Thyroid gland (tissue), 4 donors: Measurements from ENCODE around the gene KCTD1. TPM values are rescaled to one million over a fixed set of nuclear protein-coding genes. Genes with fewer than 3 reads are reported as not detected.

Experiments used
- DNase-seq, 2 donors: peaks; one replicate each; pipeline ENCODE4 v3.0.0-alpha.2; 2019
- H3K27ac ChIP-seq, 3 donors: fragments of 200-600 bp; sonication (generic); 1 replicate in 2 of 3; 2 replicates in 1 of 3; pipeline ENCODE4 v1.5.1; 2016 to 2019; ENCODE audit warnings: mild to moderate bottlenecking in 1 of 3, moderate library complexity in 1 of 3
- H3K27me3 ChIP-seq: fragments of 200-600 bp; sonication (generic); one replicate; pipeline ENCODE4 v1.5.1; 2019
- H3K36me3 ChIP-seq, 2 donors: fragments of 200-600 bp; sonication (generic); one replicate each; pipeline ENCODE4 v1.5.1; 2016 to 2019
- H3K4me1 ChIP-seq, 2 donors: fragments of 200-600 bp; sonication (generic); one replicate each; pipeline ENCODE4 v1.5.1; 2017 to 2019
- H3K4me3 ChIP-seq, 3 donors: fragments of 200-600 bp; sonication (generic); replicated peaks in 1 of 3; 1 replicate in 2 of 3; 2 replicates in 1 of 3; pipeline ENCODE4 v1.5.1; 2016; ENCODE audit warnings: mild to moderate bottlenecking in 1 of 3
- H3K9me3 ChIP-seq: fragments of 200-600 bp; sonication (generic); one replicate; pipeline ENCODE4 v1.5.1; 2017
- CTCF ChIP-seq, 6 experiments: fragments of 200-600 bp in 3 of 6; fragments of 450-650 bp in 3 of 6; sonication (generic) in 3 of 6; IDR thresholded peaks; one replicate each; pipeline ENCODE4 v1.5.1; 2016 to 2019; ENCODE audit warnings: antibody characterized with exemption in 6 of 6, mild to moderate bottlenecking in 2 of 6, inconsistent platforms in 1 of 6, moderate library complexity in 1 of 6
- POLR2A ChIP-seq, 2 donors: fragments of 450-650 bp; IDR thresholded peaks; one replicate each; pipeline ENCODE4 v1.6.1; 2017; ENCODE audit warnings: antibody characterized with exemption in 2 of 2, mild to moderate bottlenecking in 2 of 2, moderate library complexity in 1 of 2
- WGBS, 2 donors: methylation state at CpG; one replicate each; pipeline ENCODE4 v1.1.5; 2017; 5-methylcytosine and 5-hydroxymethylcytosine counted together
- intact Hi-C: fragments of 100-400 bp; cut with DNase I; formaldehyde crosslinking; loops from one replicate; pipeline ENCODE4 v1.15.1; 2023
- total RNA-seq, 4 donors: library from RNA; depleted of rRNA; stranded (reverse); fragments of >200 nt; gene quantifications; one replicate each; pipeline ENCODE4 v1.2.3, GENCODE V29; 2016

Gene KCTD1
- total RNA-seq, 4 donors from 2014 or later: 25.9 to 66.0 (median 34.2) TPM

GRCh38 chr18:26510337-26510736 is 38.0 kb downstream of the KCTD1 start:
- Histone ChIP-seq H3K27ac (no peak overlapping the region), H3K9me3 (no peaks in the 10 kb centered on the region), H3K27me3 (no peaks in the 10 kb centered on the region), H3K4me1 (peaks cover 0 to 5% of the 10 kb centered on the region in 2 donors), H3K4me3 (no peak overlapping the region), H3K36me3 (no peaks in the 10 kb centered on the region)
- DNase-seq: no peak
- 73 to 86% methylated on average over 3 of the region's 3 CpGs for WGBS, 2 donors
- intact Hi-C loops: no loop called here
- TF ChIP-seq CTCF (IDR thresholded peaks at IDR 0.05) (no peak), POLR2A (IDR thresholded peaks at IDR 0.05) (no peak)

GRCh38 chr18:26506012-26506411 is 42.3 kb downstream of the KCTD1 start:
- Histone ChIP-seq H3K36me3 (no peaks in the 10 kb centered on the region), H3K27ac (no peak overlapping the region), H3K4me1 (peaks cover 0 to 5% of the 10 kb centered on the region in 2 donors), H3K9me3 (no peaks in the 10 kb centered on the region), H3K27me3 (no peaks in the 10 kb centered on the region), H3K4me3 (no peak overlapping the region)
- TF ChIP-seq POLR2A (IDR thresholded peaks at IDR 0.05): no peak
- TF ChIP-seq CTCF (IDR thresholded peaks at IDR 0.05): no peak
- intact Hi-C loops: no loop called here
- WGBS, 2 donors: 90 to 91% methylated on average over 8 of the region's 8 CpGs
- no peak for DNase-seq

DNA sequence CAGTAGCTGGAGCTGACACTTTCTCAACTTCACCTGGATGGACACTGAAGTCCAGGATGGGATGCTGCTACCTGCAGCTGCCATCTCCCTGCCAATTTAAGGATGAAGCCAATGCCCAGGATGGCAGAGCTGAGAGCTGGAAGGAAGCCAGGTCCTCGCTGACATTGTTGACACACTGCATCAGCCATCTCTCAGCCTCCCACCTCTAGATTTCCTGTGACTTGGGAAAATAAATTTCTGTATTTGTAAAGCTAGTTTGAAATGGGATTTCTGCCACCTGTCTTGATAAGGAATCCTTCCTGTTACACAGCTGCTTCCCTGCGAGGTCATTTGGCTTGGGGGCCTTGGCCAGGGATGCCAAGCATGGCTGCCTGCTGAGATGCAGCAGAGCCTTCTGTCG is 43.5 kb downstream of the KCTD1 start:
- Histone ChIP-seq H3K27me3 (no peaks in the 10 kb centered on the region), H3K4me1 (peaks cover 0 to 5% of the 10 kb centered on the region in 2 donors), H3K9me3 (no peaks in the 10 kb centered on the region), H3K4me3 (no peak overlapping the region), H3K27ac (no peak overlapping the region), H3K36me3 (no peaks in the 10 kb centered on the region)
- no peak for DNase-seq
- intact Hi-C loops: no loop called here
- 58 to 62% methylated on average over 3 of the region's 3 CpGs for WGBS, 2 donors
- TF ChIP-seq CTCF (IDR thresholded peaks at IDR 0.05): no peak
- TF ChIP-seq POLR2A (IDR thresholded peaks at IDR 0.05): no peak

DNA sequence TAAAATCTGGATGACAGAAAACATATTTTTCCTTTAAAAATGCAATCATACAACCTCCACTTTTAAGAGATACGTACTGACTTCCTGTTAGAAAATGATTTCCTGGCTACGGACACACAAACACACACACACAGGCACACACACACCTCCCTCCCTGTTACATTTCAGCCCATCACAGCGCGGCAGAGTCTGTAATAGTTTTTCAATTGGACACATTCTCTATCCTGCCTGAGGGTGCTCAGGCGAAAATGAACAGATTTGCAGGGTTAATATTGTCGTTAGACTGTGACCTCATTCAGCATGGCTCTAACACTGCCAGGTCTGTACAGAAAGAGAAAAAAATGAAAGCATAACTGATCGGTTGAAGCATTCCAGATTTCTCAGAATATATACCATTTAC is 45.0 kb downstream of the KCTD1 start:
- no peak for TF ChIP-seq CTCF (IDR thresholded peaks at IDR 0.05)
- no peak for TF ChIP-seq POLR2A (IDR thresholded peaks at IDR 0.05)
- Histone ChIP-seq H3K27ac (no peak overlapping the region), H3K4me3 (no peak overlapping the region)

DNA sequence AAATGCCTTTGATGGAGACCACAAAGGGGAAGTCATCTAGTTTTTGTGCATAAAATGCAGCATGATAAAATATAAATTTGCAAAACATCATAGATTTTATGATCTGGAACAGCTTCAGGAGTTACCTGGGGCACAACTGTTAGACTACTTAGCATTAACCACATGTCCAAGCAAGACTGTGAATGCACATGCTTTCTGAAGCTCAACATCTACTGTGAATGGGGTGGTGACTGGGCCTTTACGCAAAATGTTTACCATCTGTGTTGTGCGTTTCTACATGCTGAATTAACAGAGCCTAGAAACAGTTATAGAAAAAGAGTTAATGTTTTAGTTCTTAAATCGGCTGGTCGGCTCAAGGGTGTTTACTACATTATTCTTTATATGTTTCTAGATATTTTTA is 45.5 kb downstream of the KCTD1 start:
- H3K27ac ChIP-seq: no peak overlapping the region
- no peaks in the 10 kb centered on the region for H3K36me3 ChIP-seq
- intact Hi-C loops: no loop called here
- TF ChIP-seq CTCF (IDR thresholded peaks at IDR 0.05) (no peak), POLR2A (IDR thresholded peaks at IDR 0.05) (no peak)
- H3K4me3 ChIP-seq: no peak overlapping the region
- 88 to 91% methylated on average over 4 of the region's 4 CpGs for WGBS, 2 donors
- H3K27me3 ChIP-seq: no peaks in the 10 kb centered on the region
- no peaks in the 10 kb centered on the region for H3K9me3 ChIP-seq
- DNase-seq: no peak
- H3K4me1 ChIP-seq: no peaks in the 10 kb centered on the region

More for the DNA sequence above, 45.0 kb downstream of the KCTD1 start:
- intact Hi-C loops: no loop called here
- H3K9me3 ChIP-seq: no peaks in the 10 kb centered on the region
- H3K27me3 ChIP-seq: no peaks in the 10 kb centered on the region
- DNase-seq: no peak
- no peaks in the 10 kb centered on the region for H3K36me3 ChIP-seq
- 76% methylated on average over 7 of the region's 7 CpGs for WGBS, 2 donors
- H3K4me1 ChIP-seq: no peaks in the 10 kb centered on the region
